CD4-positive, alpha-beta T cell (primary cell): ENCODE measurements around the gene KCTD11. TPM values are rescaled to one million over a fixed set of nuclear protein-coding genes. Genes with fewer than 3 reads are reported as not detected.
"Not testable (repeated sequence)": the region's sequence is repeated elsewhere in the genome, so short reads cannot be mapped to it uniquely, and the experiment has no call there.

Experiments
- ATAC-seq: fragments of 200-7000 bp; cut with Tn5 transposase; one replicate; pipeline ENCODE4 v1.10.0; 2022; ENCODE audit warnings: mild to moderate bottlenecking; ENCODE audit not compliant: poor library complexity
- CTCF ChIA-PET: fragments of 350-600 bp; sonication (Branson Sonifier 250); formaldehyde crosslinking; loops from one replicate; lab custom pipeline; 2021; ENCODE audit warnings: antibody characterized with exemption, inconsistent platforms; lab: Charles Lee
- POLR2A ChIA-PET: fragments of 350-600 bp; sonication (Branson Sonifier 250); formaldehyde crosslinking; loops from one replicate; lab custom pipeline; 2021; ENCODE audit warnings: antibody characterized with exemption, inconsistent platforms; lab: Charles Lee
- DNase-seq, 14 experiments: peaks; one replicate each; pipeline ENCODE4 v3.0.0-alpha.2; 2013 to 2020; ENCODE audit warnings: mixed read lengths in 2 of 14
- H3K27ac ChIP-seq, 2 donors: one replicate each; pipeline versions ENCODE4 v1.5.1 to v1.7.0; 2013; ENCODE audit warnings: low read length in 2 of 2, low read depth in 1 of 2, mild to moderate bottlenecking in 1 of 2
- H3K27me3 ChIP-seq, 2 experiments: 1 replicate in 1 of 2; 2 replicates in 1 of 2; pipeline versions ENCODE4 v1.6.1 to v1.7.0; 2013; ENCODE audit warnings: low read length in 2 of 2, control low read depth in 1 of 2, mild to moderate bottlenecking in 1 of 2, moderate library complexity in 1 of 2; ENCODE audit not compliant: insufficient read depth in 2 of 2, control insufficient read depth in 1 of 2
- H3K36me3 ChIP-seq: one replicate; pipeline ENCODE4 v1.6.1; 2013; ENCODE audit warnings: low read length, control low read depth; ENCODE audit not compliant: insufficient read depth
- H3K4me1 ChIP-seq: one replicate; pipeline ENCODE4 v1.6.1; 2013; ENCODE audit warnings: low read length, control low read depth; ENCODE audit not compliant: insufficient read depth
- H3K4me3 ChIP-seq: one replicate; pipeline ENCODE4 v1.5.1; 2013; ENCODE audit warnings: mild to moderate bottlenecking, low read length, moderate library complexity
- H3K9me3 ChIP-seq, 2 experiments: 1 replicate in 1 of 2; 2 replicates in 1 of 2; pipeline versions ENCODE4 v1.6.1 to v1.7.0; 2013; ENCODE audit warnings: low read length in 2 of 2, mild to moderate bottlenecking in 2 of 2, control low read depth in 1 of 2, moderate library complexity in 1 of 2; ENCODE audit not compliant: control insufficient read depth in 1 of 2, insufficient read depth in 1 of 2
- H3K27ac Mint-ChIP-seq: one replicate; pipeline ENCODE4 v1.8.0; 2020; ENCODE audit warnings: mixed read lengths
- H3K27me3 Mint-ChIP-seq: one replicate; pipeline ENCODE4 v1.8.0; 2021; ENCODE audit warnings: mixed read lengths
- H3K36me3 Mint-ChIP-seq: one replicate; pipeline ENCODE4 v1.8.0; 2021; ENCODE audit warnings: low read depth, mixed read lengths
- H3K4me1 Mint-ChIP-seq: one replicate; pipeline ENCODE4 v1.8.0; 2021; ENCODE audit warnings: low read depth, mixed read lengths
- H3K4me3 Mint-ChIP-seq: one replicate; pipeline ENCODE4 v1.8.0; 2020; ENCODE audit warnings: mild to moderate bottlenecking, mixed read lengths
- H3K9me3 Mint-ChIP-seq: one replicate; pipeline ENCODE4 v1.8.0; 2020; ENCODE audit warnings: mixed read lengths
- intact Hi-C, 2 experiments: fragments of 100-400 bp; cut with DNase I in 1 of 2; cut with micrococcal nuclease in 1 of 2; formaldehyde crosslinking; loops; one replicate each; pipeline versions ENCODE4 v1.15.1 to v1.9.0; 2023 to 2025; cut with DNase I, micrococcal nuclease
- total RNA-seq, 174 experiments: library from RNA in 2 of 174; stranded (reverse) in 2 of 174; gene quantifications; one replicate each; pipeline ENCODE4 v1.2.3 and lab custom pipeline; 2021 to 2026
- TF ChIP-seq, protein P1 (sequence below): fragments of 200-600 bp; IDR thresholded peaks from one replicate; pipeline ENCODE4 v1.8.0; 2022; ENCODE audit warnings: antibody characterized with exemption, mild to moderate bottlenecking

KCTD11 gene
- total RNA-seq, 2 experiments from 2014 or later: 1.3 to 1.6 TPM

DNA sequence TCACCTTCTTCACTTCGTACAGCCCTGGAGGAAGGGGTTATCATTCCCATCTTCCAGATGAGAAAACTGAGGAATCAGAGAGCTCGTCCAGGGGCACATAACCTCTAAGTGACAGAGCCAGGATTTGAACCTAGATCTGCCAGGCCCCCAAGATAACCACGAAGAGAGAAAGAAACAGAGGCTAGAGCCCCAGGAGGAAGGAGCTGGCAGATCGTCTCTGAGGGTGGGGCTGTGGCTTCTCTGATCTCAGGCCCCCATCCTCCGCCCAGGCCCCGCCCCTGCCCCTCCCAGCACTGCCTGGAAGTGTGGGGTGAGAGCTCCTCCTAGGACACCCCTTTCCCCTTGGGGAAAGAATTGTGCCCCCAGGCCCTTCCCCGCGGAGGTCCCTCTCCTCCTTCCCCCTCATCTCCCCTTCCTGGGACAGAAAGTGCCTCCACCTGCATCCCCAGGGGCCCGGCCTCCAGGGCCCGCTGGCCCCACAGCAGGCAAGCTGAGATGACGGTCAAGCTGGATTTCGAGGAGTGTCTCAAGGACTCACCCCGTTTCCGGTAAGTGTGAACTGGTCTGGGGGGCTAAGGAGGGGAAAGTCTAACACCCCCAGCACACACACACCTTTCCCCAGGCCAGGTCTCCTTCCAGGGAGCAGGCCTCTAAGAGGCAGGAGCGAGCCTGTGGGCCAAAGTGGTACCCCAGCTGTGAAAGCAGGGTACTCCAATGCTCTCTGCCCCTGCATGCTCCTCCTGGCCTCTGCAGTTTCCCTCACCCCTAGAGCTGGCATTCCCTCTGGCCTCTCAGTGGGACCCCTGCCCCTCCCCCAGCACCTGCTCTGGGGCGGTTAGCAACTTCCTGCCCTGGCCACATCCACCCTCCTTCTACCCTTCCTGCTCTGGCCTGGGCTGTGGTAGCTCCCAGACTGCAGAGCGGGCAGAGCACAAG is 15.5 kb upstream of the KCTD11 start, which contains the start of gene ACAP1:
Gene ACAP1 (plus strand): TSS at position 290 of the 936 bp plus-strand sequence. CDS start 206 bp downstream, at position 496.
- Histone ChIP-seq H3K27ac (peak within 1 kb of the TSS; percentile 55 to 64), H3K4me3 (peak within 1 kb of the TSS; percentile 91), H3K36me3 (peaks cover 36% of the 10 kb centered on the region), H3K27me3 (no peaks in the 10 kb centered on the region), H3K4me1 (peaks cover 88% of the 10 kb centered on the region), H3K9me3 (no peaks in the 10 kb centered on the region)
- intact Hi-C loops: loop anchor here in 1 of 2 experiments (2.0 kb wide), 1 partner anchor 14 kb away; no protein-coding TSS in a partner anchor
- Mint-ChIP-seq H3K27ac (peak within 1 kb of the TSS; percentile 91), H3K9me3 (no peaks in the 10 kb centered on the region), H3K4me3 (peak within 1 kb of the TSS; percentile 89), H3K36me3 (peaks cover 48% of the 10 kb centered on the region), H3K27me3 (no peaks in the 10 kb centered on the region), H3K4me1 (peaks cover 52% of the 10 kb centered on the region)
- TF ChIP-seq, protein P1, sequence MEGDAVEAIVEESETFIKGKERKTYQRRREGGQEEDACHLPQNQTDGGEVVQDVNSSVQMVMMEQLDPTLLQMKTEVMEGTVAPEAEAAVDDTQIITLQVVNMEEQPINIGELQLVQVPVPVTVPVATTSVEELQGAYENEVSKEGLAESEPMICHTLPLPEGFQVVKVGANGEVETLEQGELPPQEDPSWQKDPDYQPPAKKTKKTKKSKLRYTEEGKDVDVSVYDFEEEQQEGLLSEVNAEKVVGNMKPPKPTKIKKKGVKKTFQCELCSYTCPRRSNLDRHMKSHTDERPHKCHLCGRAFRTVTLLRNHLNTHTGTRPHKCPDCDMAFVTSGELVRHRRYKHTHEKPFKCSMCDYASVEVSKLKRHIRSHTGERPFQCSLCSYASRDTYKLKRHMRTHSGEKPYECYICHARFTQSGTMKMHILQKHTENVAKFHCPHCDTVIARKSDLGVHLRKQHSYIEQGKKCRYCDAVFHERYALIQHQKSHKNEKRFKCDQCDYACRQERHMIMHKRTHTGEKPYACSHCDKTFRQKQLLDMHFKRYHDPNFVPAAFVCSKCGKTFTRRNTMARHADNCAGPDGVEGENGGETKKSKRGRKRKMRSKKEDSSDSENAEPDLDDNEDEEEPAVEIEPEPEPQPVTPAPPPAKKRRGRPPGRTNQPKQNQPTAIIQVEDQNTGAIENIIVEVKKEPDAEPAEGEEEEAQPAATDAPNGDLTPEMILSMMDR: no peak
- CTCF ChIA-PET: interaction anchor here (0.9 to 2.5 kb wide), 14 partner anchors 9 to 224 kb away, joined by 3 to 12 read pairs (median 4); partner anchors contain the start of genes GPS2, SENP3, SLC2A4 and TMEM95
- POLR2A ChIA-PET: interaction anchor here (0.7 to 6.2 kb wide), 34 partner anchors 9 to 350 kb away, joined by 3 to 96 read pairs (median 6); partner anchors contain the start of genes DVL2, FXR2, GABARAP and GPS2
- peak; percentile 75 to 95 (median 90) for DNase-seq
- ATAC-seq: peak; percentile 96

DNA sequence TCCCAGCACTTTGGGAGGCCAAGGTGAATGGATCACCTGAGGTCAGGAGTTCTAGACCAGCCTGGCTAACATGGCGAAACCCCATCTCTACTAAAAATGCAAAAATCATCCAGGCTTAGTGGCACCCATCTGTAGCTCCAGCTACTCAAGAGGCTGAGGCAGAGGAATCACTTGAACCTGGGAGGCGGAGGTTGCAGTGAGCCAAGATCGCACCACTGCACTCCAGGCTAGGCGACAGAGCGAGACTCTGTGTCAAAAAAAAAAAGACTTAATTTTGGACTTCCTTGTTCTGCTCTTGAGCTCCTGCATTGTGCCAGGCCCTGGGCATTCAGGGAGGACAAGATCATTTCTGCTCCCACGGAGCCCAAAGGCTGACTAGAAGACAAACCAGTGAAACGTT is 14.4 kb upstream of the KCTD11 start:
- Mint-ChIP-seq H3K36me3 (peaks cover 56% of the 10 kb centered on the region), H3K4me1 (peaks cover 46% of the 10 kb centered on the region), H3K27ac (peak overlapping the region; percentile 91), H3K4me3 (peak overlapping the region; percentile 89)
- Histone ChIP-seq H3K4me1 (peaks cover 86% of the 10 kb centered on the region), H3K4me3 (peak overlapping the region; percentile 91), H3K27ac (peak overlapping the region in 1 of 2 donors; percentile 64), H3K36me3 (peaks cover 47% of the 10 kb centered on the region)
- not testable (repeated sequence) for DNase-seq, H3K9me3 Mint-ChIP-seq, H3K27me3 Mint-ChIP-seq, H3K9me3 ChIP-seq, H3K27me3 ChIP-seq, ATAC-seq
- POLR2A ChIA-PET: interaction anchor here (0.6 to 6.2 kb wide), 22 partner anchors 7 to 885 kb away, joined by 3 to 96 read pairs (median 8); partner anchors contain the start of genes GABARAP, GPS2, KCTD11 and NEURL4
- CTCF ChIA-PET: interaction anchor here (1.8 to 2.5 kb wide), 5 partner anchors 13 to 223 kb away, joined by 7 to 12 read pairs (median 10); partner anchors contain the start of genes SENP3 and TMEM95
- intact Hi-C loops: loop anchor here in 1 of 2 experiments (2.0 kb wide), 1 partner anchor 13 kb away; no protein-coding TSS in a partner anchor

GRCh38 chr17:7340179-7340578 is 11.8 kb upstream of the KCTD11 start:
- H3K9me3 Mint-ChIP-seq: no peaks in the 10 kb centered on the region
- peak overlapping the region; percentile 57 for H3K27ac Mint-ChIP-seq
- H3K4me3 Mint-ChIP-seq: peak overlapping the region; percentile 21
- TF ChIP-seq, protein P1: no peak
- no peak overlapping the region for H3K27ac ChIP-seq
- DNase-seq (no peak), ATAC-seq (no peak)
- intact Hi-C loops: no loop called here
- peaks cover 38% of the 10 kb centered on the region for H3K4me1 Mint-ChIP-seq
- CTCF ChIA-PET: no interaction called here
- H3K27me3 Mint-ChIP-seq: no peaks in the 10 kb centered on the region
- peaks cover 80% of the 10 kb centered on the region for H3K36me3 Mint-ChIP-seq
- H3K4me1 ChIP-seq: peaks cover 69% of the 10 kb centered on the region
- no peaks in the 10 kb centered on the region for H3K9me3 ChIP-seq
- peaks cover 72% of the 10 kb centered on the region for H3K36me3 ChIP-seq
- H3K27me3 ChIP-seq: no peaks in the 10 kb centered on the region
- H3K4me3 ChIP-seq: no peak overlapping the region
- POLR2A ChIA-PET: interaction anchor here (1.1 to 2.5 kb wide), 2 partner anchors 10 to 98 kb away, joined by 3 to 9 read pairs; partner anchors contain the start of gene GABARAP
